ENCODE results near the gene KCNH1. TPM values are rescaled to one million over a fixed set of nuclear protein-coding genes. Genes with fewer than 3 reads are reported as not detected.
"Not testable (repeated sequence)": the region's sequence is repeated elsewhere in the genome, so short reads cannot be mapped to it uniquely, and the experiment has no call there.

Gene KCNH1
- total and polyA plus RNA-seq, 2 experiments from 2014 or later: 0.03 to 0.17 TPM

- H3K79me2 ChIP-seq: no peaks in the 10 kb centered on the region
- H3K4me3 ChIP-seq: no peak overlapping the region
- no peak overlapping the region for H3K27ac ChIP-seq
- no peaks in the 10 kb centered on the region for H3K4me1 ChIP-seq (ENCODE audit: insufficient read depth)
- H3K36me3 ChIP-seq (replicated peaks; ENCODE audit: insufficient read depth, low read depth): no peaks in the 10 kb centered on the region
- H3K9me2 ChIP-seq (replicated peaks; ENCODE audit: insufficient read depth): no peaks in the 10 kb centered on the region
- no peaks in the 10 kb centered on the region for H4K20me1 ChIP-seq (ENCODE audit: insufficient read depth, poor library complexity, severe bottlenecking)
- no peaks in the 10 kb centered on the region for H3K9me3 ChIP-seq (ENCODE audit: low read depth)
- H3K4me2 ChIP-seq: no peak overlapping the region
- H3K27me3 ChIP-seq: no peaks in the 10 kb centered on the region
- no peak overlapping the region for H2AFZ ChIP-seq
- no peak for DNase-seq (ENCODE audit: low spot score)
- TF ChIP-seq CTCF (IDR thresholded peaks at IDR 0.05; ENCODE audit: poor library complexity): no peak
- no peak for TF ChIP-seq EZH2 (IDR thresholded peaks at IDR 0.05; ENCODE audit: borderline replicate concordance)
- no peak for TF ChIP-seq EZH2phosphoT487 (IDR thresholded peaks at IDR 0.05; ENCODE audit: low read depth, severe bottlenecking, unreplicated experiment)
Measured at GRCh38 chr1:210669951-210670350, 464.0 kb downstream of the KCNH1 start.

GRCh38 chr1:210663730-210664573 is 470.0 kb downstream of the KCNH1 start:
- Histone ChIP-seq H3K4me3 (no peak overlapping the region), H3K36me3 (replicated peaks; ENCODE audit: insufficient read depth, low read depth) (no peaks in the 10 kb centered on the region), H2AFZ (no peak overlapping the region), H3K27me3 (peaks cover 7% of the 10 kb centered on the region), H3K4me2 (peak overlapping the region; percentile 34), H3K4me1 (ENCODE audit: insufficient read depth) (no peaks in the 10 kb centered on the region), H3K9me2 (replicated peaks; ENCODE audit: insufficient read depth) (no peaks in the 10 kb centered on the region), H3K27ac (no peak overlapping the region), H3K79me2 (no peaks in the 10 kb centered on the region), H4K20me1 (ENCODE audit: insufficient read depth, poor library complexity, severe bottlenecking) (no peaks in the 10 kb centered on the region), H3K9me3 (ENCODE audit: low read depth) (no peaks in the 10 kb centered on the region)
- TF ChIP-seq CTCF (IDR thresholded peaks at IDR 0.05; ENCODE audit: poor library complexity) (no peak), EZH2phosphoT487 (IDR thresholded peaks at IDR 0.05; ENCODE audit: low read depth, severe bottlenecking, unreplicated experiment) (peak; percentile 88)
- 34% methylated on average over 7 of the region's 7 CpGs for WGBS (ENCODE audit: low lambda C conversion rate, missing lambda C conversion rate)
- DNase-seq (ENCODE audit: low spot score): peak; percentile 19

GRCh38 chr1:210662291-210663050 is 471.5 kb downstream of the KCNH1 start:
- Histone ChIP-seq H3K4me2 (no peak overlapping the region), H3K9me2 (replicated peaks; ENCODE audit: insufficient read depth) (no peaks in the 10 kb centered on the region), H3K27ac (no peak overlapping the region), H3K9me3 (ENCODE audit: low read depth) (no peaks in the 10 kb centered on the region), H2AFZ (no peak overlapping the region), H3K79me2 (no peaks in the 10 kb centered on the region), H3K4me1 (ENCODE audit: insufficient read depth) (no peaks in the 10 kb centered on the region), H3K27me3 (peaks cover 10% of the 10 kb centered on the region), H3K36me3 (replicated peaks; ENCODE audit: insufficient read depth, low read depth) (no peaks in the 10 kb centered on the region), H4K20me1 (ENCODE audit: insufficient read depth, poor library complexity, severe bottlenecking) (no peaks in the 10 kb centered on the region), H3K4me3 (no peak overlapping the region)
- DNase-seq (ENCODE audit: low spot score): no peak
- TF ChIP-seq EZH2phosphoT487 (IDR thresholded peaks at IDR 0.05; ENCODE audit: low read depth, severe bottlenecking, unreplicated experiment) (no peak), CTCF (IDR thresholded peaks at IDR 0.05; ENCODE audit: poor library complexity) (no peak), EZH2 (IDR thresholded peaks at IDR 0.05; ENCODE audit: borderline replicate concordance) (no peak)
- WGBS (ENCODE audit: low lambda C conversion rate, missing lambda C conversion rate): 77% methylated on average over 4 of the region's 4 CpGs

- H3K4me2 ChIP-seq; H2AFZ ChIP-seq; H3K4me1 ChIP-seq (ENCODE audit: insufficient read depth); H3K9me3 ChIP-seq (ENCODE audit: low read depth); H3K27ac ChIP-seq; H3K79me2 ChIP-seq; H4K20me1 ChIP-seq (ENCODE audit: insufficient read depth, poor library complexity, severe bottlenecking); H3K4me3 ChIP-seq; DNase-seq (ENCODE audit: low spot score); H3K9me2 ChIP-seq (replicated peaks; ENCODE audit: insufficient read depth); H3K36me3 ChIP-seq (replicated peaks; ENCODE audit: insufficient read depth, low read depth): not testable (repeated sequence)
- 97% methylated on average over 4 of the region's 4 CpGs for WGBS (ENCODE audit: low lambda C conversion rate, missing lambda C conversion rate)
- peaks cover 14% of the 10 kb centered on the region for H3K27me3 ChIP-seq
Measured at GRCh38 chr1:210661520-210661919, 472.4 kb downstream of the KCNH1 start.
